Measurements from ENCODE around the gene TMPRSS2.

DNA sequence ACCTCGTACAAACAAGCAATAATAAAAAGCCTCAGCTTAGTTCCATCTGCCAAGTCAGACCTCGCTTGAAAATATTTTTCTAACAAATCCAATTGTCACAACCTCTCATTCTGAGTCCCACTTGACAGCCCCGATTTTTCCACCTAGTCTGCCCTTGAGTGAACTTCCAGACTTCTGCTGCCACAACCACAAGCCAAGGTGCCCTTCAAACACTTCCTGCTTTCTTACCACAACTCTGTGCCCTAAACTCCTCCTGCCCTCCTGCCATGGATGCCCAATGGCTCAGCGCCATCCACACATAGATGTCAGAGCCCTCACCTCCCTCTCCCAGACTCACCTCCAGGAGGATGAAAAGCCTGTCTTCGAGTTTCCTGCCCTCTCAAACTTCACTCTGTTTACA is 3.9 kb downstream of the TMPRSS2 start:
- TF ChIP-seq PPARA (CRISPR knock-in tag; IDR thresholded peaks at IDR 0.05; ENCODE audit: borderline replicate concordance): no peak
- TF ChIP-seq ESRRG (CRISPR knock-in tag; IDR thresholded peaks at IDR 0.05): no peak
- TF ChIP-seq ZC3H10 (CRISPR knock-in tag; IDR thresholded peaks at IDR 0.05): no peak
- TF ChIP-seq, protein P1, sequence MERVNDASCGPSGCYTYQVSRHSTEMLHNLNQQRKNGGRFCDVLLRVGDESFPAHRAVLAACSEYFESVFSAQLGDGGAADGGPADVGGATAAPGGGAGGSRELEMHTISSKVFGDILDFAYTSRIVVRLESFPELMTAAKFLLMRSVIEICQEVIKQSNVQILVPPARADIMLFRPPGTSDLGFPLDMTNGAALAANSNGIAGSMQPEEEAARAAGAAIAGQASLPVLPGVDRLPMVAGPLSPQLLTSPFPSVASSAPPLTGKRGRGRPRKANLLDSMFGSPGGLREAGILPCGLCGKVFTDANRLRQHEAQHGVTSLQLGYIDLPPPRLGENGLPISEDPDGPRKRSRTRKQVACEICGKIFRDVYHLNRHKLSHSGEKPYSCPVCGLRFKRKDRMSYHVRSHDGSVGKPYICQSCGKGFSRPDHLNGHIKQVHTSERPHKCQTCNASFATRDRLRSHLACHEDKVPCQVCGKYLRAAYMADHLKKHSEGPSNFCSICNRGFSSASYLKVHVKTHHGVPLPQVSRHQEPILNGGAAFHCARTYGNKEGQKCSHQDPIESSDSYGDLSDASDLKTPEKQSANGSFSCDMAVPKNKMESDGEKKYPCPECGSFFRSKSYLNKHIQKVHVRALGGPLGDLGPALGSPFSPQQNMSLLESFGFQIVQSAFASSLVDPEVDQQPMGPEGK (CRISPR knock-in tag; IDR thresholded peaks at IDR 0.05; ENCODE audit: borderline replicate concordance): no peak
- no peak for TF ChIP-seq TCF4 (CRISPR knock-in tag; IDR thresholded peaks at IDR 0.05; ENCODE audit: borderline replicate concordance)
- no peak for TF ChIP-seq RARB (CRISPR knock-in tag; IDR thresholded peaks at IDR 0.05)
- no peak for TF ChIP-seq ARNTL (CRISPR knock-in tag; IDR thresholded peaks at IDR 0.05; ENCODE audit: borderline replicate concordance, low read depth)

All from SK-N-SH treated with all-trans-retinoic acid at 6 μM for 48 hours (cell line).